Stimulated activated CD4-positive, alpha-beta T cell treated with anti-CD3 and anti-CD28 coated beads, Interleukin-12 subunit alpha, Interleukin-12 subunit beta, amount 100 ng/mL, for 4 hours (primary cell): Measurements from ENCODE around the gene PTGR3.

Source experiments
- DNase-seq: peaks from one replicate; pipeline ENCODE4 v3.0.0-alpha.2; 2020

Gene PTGR3

DNA sequence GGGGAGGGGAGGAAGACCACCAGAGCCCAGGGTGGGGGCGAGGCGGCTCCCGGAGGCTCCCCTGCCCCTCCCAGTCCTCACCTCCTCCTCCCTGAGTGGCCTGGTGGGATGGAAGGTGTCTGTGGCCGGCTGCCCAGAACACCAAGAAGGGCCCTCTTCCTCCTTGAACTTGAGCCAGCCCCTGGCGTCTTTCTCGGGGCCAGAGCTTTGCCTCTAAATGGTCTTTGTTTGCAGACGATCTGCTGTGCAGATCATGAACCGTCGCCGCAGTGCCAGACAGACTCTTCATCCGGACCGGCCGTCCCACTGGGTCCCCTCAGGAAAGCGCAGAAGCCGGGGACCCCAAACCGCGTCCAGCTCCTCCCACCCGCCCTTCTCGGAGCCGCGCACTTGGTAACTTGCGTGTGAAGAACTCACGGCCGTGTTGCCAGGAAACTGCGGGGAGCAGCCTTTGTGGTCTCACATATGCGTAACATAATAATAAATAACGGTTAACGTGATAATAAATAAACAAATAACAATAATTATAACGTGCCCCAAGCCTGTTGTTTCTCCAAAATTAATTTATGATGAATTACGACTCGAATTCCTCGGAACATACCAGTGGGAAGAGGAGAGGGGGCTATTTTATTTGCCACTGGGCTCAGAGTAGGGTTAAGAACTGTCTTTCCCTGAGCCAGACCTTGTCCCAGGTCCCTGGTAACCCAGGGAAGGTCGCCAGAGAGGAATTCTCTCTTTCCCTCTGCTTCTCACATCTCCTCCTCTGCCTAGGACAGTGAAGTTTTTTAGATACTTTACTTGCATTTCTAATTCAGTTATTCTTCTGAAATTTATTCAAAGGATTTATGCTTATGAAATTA is 41.0 kb downstream of the PTGR3 start:
- DNase-seq = no peak

DNA sequence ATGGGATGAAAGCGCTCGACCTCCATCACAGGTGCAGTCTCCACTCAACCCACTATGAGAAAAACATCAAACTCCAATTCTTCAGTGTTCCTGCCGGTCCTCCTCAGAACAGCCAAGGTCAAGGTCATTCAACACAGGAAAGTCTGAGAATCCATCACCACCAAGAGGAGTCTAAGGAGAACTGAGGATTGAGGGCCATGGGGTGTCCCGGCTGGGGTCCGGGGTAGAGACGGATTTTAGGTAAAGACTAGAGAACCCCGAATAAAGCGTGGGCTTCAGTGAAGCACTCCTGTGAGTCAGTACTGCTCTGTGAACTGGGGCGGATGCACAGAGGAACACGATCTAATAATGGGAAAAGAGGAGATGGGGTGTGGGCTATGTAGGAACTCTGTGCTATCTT is 41.8 kb downstream of the PTGR3 start:
- no peak for DNase-seq

- no peak for DNase-seq
Measured at GRCh38 chr18:75165926-75166325, 43.0 kb downstream of the PTGR3 start.

DNA sequence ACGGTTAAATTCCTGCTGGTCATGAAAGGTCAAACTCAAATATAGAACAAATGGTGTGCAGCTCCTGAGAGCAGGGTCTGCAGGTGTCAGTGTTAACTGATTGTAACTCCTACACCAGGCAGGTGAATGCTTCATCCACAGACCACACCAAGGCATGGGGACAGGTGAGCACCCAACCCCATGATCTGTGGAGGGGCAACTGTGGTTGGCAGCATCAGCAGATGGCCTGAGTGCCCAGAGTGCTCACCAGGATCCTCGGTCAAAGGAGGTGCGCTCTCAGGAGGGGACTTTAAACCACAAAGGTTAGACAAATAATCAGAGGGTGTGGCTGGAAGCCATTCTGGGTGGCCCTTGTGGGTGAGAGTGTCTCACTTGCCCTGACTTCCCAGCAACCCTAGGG is 44.5 kb downstream of the PTGR3 start:
- no peak for DNase-seq

DNA sequence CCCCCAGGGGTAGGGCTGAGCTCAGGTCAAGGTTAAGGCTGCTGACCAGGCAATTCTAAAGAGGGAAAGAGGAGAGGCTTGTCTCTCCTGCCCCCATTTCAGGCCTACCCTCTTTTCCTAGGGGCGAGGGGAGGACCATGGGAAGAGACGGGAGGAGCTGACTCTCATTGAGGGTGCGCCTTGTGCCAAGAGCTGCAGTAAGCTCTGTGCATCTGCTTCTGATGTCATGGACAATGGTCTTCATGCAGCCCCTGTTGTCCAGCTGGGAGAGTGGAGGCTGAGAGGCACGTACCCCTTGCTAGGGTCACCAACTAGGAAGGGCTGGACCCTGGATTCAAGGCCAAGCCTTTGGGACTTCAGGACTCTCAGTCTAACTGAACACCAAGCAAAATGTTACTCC is 45.2 kb downstream of the PTGR3 start:
- no peak for DNase-seq

GRCh38 chr18:75162978-75163377 is 46.0 kb downstream of the PTGR3 start:
- no peak for DNase-seq

- no peak for DNase-seq
Measured at GRCh38 chr18:75162467-75162866, 46.5 kb downstream of the PTGR3 start.

- no peak for DNase-seq
Measured at GRCh38 chr18:75161256-75162028, 47.5 kb downstream of the PTGR3 start.

DNA sequence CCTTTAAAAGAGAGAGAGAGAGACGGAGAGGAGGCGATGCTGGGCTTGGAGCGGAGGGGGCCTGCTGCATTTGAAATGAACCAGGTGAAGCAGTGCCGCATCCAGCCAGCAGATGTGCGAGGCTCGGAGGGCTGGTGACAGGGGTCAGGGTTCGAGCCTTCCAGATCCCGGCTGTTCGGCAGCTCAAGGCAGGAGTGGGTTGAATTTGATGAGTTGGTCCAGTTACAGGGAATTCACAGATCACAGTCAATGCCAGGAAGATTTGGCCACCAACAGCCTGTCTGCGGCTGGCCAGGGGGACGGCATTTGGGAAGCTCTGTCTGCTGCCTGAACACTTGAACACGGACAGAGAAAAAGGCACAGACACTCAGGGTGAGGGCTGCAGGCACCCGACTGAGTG is 48.6 kb downstream of the PTGR3 start:
- DNase-seq = no peak

GRCh38 chr18:75159646-75160356 is 49.1 kb downstream of the PTGR3 start:
- no peak for DNase-seq

- no peak for DNase-seq
Measured at GRCh38 chr18:75159238-75159518, 49.8 kb downstream of the PTGR3 start.
